NOMO-1 treated with dmso at 0.1 percent for 144 hours (cell line): ENCODE measurements around the gene STK11IP.

Source experiments
- DNase-seq: peaks from one replicate; lab custom pipeline; 2025; ENCODE audit not compliant: unreplicated experiment; lab: John Stamatoyannopoulos, UW

STK11IP gene

DNA sequence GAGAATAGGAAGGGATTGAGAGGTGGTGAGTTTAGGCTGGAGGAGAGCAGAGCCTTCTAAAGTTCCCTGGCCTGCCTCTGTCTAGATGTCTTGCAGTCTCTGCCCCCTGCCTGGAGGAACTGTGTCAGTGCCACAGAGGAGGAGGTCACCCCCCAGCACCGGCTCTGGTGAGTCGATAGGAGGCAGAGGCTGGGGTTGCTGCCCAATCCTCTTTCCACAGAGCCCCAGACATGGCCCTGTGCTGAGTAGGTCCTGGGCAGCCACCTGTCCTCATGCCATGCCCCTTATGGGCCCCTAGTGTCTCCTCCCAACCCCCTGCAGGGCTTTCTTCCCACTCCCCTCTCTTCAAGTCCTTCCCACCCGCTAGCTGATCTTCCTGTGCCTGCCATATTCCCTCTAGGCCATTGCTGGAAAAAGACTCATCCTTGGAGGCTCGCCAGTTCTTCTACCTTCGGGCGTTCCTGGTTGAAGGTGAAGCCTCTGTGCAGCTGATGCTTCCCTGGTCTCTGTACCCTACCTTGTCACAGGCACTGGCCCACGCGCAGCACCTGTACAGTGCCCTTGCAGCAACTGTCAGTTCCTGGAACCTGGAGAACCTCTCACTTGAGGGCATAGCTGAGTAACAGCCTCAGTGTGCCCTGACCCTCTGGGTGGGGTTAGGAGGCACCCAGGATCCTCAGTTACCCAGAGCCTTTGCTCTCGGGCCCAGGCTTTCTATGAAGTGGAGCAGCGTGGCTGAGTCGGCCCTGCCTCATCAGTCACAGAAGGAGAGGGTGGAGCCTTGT lies 16.6 kb downstream of the STK11IP start:
- no peak for DNase-seq

DNA sequence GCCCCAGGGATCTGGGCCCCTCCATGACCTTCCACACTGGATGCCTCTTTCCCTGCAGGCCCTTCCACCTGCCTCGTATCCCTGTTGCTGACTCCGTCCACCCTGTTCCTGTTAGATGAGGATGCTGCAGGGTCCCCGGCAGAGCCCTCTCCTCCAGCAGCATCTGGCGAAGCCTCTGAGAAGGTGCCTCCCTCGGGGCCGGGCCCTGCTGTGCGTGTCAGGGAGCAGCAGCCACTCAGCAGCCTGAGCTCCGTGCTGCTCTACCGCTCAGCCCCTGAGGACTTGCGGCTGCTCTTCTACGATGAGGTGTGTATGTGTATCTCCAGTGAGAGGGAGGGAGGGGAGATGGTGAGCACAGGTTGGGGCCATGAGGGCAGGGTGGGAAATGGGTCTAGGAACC lies 17.4 kb downstream of the STK11IP start:
- DNase-seq, result no peak

DNA sequence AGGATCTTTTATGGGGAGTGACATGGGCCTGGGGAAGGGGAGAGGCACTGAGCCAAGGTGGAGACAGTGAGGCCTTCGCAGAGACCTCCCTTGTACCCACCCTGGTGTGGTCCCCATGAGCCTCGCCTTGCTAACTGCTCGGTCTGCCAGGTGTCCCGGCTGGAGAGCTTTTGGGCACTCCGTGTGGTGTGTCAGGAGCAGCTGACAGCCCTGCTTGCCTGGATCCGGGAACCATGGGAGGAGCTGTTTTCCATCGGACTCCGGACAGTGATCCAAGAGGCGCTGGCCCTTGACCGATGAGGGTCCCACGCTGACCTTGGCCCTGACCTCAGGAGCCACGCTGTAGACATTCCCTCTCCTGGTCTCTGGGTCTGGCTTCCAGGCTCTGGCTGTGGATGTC lies 18.2 kb downstream of the STK11IP start:
- no peak for DNase-seq

DNA sequence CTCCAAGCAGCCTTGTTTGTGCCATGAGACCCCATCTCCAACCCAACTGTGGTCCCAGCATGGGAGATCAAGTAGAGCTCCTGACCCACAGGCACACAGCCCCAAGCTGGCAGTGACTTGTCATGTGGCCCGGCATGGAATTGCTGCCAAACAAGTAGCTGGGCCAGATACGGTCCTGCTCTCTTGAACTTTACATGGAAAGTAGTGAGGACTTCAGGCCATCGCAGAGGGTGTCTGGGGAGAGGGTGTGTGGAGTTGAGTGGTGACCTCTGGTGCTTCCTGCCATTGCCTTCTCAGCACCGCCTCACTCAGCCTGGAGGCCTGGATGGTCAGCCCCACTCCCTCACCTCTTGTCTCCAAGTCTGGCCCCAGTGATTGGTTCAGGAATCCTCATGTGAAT lies 18.9 kb downstream of the STK11IP start:
- no peak for DNase-seq

DNA sequence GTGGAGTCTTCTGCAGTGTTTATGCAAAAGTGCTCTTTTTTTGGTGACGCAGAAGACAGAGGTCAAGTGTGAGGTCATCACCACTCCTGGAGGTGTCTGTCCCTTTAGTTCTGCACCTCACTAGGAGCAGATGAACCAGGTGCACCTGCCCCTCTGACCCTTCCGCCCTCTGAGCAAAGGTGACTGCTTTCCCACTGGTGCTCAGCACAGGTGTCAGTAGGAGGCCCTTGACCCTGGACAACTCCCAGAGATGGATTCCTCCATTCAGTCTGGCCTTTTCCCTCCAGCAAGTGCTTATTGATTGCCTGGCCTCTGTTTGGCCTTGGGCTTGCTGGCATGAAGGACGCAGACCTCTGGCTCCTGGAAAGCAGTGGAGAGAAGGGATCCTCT lies 21.1 kb downstream of the STK11IP start:
- DNase-seq, result no peak

DNA sequence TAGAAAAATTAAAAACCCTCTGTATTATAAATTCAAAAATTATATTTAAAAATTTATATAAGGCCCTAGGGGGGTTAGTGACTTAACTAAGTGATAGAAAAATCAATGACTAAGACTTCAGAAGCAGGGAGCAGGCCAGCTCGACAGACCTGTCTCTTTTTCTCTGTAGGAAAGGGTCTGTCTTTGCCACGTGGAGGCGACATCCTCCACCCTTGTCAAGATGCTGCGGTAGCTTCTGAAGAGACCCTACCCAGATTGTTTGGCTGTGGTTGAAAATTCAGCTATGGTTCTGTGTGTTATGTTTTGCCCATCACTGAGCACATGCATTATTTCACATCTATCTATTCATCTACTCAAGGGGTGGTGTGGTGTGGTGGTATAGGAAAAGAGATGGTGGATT lies 21.6 kb downstream of the STK11IP start:
- DNase-seq, result no peak

DNA sequence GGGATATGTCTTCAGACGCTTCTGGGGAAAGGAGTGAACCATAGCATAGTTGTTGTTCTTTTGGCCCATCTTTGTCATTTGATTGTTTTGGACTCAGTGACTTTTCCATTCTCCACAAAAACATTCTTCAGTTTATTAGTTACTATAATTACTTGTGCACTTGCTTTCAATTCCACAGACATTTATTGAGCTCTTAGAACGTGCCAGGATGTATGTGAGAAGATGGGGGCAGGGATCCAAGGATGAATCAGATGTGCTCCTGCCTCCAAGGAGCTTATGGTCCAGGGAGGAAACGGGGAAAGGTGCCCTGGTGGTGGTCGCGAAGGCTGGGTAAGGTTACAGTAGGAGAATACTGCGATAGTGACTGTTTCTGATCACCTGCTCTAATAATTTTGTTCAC lies 22.9 kb downstream of the STK11IP start:
- DNase-seq, result no peak

DNA sequence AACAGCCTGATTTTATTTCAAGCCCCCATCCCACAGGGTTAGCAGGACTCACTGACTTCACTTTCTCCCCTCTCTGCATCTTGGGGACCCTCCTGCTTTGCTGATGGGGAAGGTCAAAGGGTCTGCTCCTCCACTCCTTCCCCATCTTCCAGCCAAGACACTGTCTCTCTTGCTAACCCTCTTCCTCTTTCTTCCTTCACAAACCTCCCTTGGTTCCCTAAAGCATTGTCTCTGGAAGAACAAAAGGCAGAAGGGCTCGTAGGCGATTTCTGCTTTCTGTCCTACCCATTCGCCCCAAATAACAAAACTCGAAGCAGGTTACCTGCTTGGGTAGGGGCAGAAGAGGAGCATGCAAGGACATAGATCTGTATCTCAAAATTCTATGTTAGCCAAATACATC lies 24.3 kb downstream of the STK11IP start:
- DNase-seq, result no peak

DNA sequence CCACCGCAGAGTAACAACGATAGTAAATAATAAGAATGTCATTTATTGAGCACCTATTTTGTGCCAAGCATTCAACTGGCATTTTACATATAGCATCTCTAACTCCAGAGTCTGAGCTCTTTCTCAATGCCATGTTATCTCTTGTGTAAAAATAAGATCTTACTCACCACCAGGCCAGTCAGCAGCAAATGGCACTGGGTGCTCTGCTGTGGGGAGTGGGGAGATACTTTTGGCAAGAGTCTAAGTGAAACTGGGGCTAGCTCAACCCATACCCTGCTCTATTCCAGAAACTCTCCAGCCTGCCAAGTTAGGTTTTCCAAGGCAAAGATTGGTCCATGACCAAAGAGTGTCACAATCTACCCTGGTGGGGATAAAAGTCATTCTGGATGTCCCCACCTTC lies 24.8 kb downstream of the STK11IP start:
- no peak for DNase-seq

DNA sequence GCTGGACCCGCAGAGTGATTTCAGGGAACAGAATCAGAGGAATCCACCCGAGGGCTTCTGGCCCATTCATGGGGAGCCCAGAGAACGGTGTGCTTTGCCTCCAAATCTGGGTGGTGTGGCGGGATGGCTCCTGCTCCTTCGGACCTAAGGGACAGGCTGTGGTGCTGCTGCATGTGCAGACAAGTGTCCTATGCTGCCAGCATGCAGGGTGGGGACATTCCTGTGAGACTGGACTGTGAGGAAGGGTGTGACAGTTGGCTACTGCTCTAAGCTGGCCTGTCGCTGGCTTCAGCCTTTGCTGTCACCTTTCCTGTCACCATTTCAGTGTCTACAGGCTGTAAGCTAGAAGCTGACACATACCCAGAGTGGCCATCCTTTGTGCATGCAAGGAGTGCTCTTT lies 26.9 kb downstream of the STK11IP start:
- no peak for DNase-seq

DNA sequence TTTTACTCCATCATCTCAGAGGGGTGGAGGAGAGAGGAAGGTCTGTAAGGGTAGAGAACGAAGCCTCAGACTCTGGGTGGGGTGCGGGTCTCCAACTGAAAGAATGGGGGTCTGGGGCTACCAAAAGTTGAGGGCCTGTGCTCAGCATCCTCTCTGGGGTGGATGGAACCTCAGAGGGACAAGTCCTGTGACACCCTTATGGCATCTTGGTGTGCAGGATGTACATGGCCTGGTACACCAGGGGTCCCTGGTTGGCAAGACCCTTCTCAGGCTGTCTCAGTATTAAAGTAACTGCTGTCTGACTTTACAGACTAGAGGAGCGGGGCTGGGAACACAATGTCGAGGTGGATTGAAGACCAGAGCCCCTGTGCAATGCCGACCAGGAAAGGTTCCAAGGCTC lies 27.5 kb downstream of the STK11IP start:
- no peak for DNase-seq

DNA sequence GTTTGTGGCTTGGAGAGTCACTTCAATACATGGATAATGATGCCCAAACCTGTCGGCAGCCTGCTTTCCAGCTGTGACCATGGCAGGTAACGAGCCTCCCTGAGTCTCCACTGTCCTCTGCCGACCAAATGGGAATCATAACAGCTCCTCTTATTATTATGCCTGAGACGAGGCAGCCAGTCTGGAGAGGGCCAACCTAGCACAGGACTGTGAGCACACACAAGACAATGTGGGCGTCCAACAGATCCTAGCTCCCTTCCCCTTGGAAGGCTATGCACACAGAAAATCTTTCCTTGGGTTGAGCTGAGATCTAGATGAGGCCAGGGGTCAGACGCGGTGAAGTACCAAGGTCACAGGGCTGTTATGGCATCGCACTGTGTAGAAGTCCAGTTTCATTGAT lies 28.9 kb downstream of the STK11IP start:
- no peak for DNase-seq

DNA sequence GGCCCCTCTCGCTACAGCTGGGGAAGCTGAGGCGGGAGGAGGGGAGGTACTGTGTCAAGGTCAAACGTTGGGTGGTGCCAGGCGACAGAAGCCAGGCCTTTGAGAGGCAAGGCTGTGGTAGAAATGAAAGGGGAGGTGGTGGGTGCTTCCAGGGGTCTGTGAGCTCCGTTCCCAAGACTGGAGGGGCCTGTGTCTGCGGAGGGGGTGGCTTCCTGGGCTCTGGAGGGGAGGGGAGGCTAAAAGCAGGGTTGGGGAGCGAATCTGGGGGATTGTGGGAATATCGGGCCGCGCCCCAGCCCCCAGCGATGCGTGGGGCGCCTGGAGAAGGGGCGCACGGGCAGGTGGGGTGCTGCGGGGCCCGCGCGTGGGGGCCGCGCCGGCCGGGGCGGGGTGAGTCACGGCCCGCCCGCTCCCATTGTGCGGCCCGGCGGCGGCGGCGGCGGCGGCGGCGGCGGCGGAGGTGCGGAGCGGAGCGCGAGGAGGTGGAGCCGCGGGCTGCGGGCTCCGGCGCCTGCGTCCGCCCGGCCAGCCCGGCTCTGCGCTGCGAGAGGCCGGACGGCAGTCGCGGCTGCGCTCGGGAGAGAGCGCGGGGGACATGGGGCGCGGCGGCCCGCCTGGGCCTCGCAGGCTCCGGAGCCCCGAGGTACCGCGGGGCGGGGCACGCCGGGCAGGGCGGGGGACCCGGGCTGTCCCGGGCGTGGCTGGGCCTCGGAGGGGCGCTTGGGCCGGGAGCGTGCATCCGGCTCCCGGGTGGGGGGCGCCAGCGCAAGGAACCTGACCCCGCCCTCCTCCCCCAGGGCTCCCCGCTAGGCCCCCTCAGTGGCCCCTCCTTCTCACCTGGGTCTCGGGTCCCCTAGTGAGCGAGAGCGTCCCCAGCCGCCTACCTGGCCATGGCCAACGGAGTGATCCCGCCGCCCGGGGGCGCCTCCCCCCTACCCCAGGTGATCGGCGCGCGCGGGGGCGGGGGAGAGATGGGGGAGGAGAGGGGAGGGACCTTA lies 29.7 kb downstream of the STK11IP start, which contains the start of gene SLC4A3:
TSS of gene SLC4A3 (plus strand) at position 528 of the 998 bp plus-strand sequence. CDS start at position 891, 363 bp downstream.
- DNase-seq, result no peak

DNA sequence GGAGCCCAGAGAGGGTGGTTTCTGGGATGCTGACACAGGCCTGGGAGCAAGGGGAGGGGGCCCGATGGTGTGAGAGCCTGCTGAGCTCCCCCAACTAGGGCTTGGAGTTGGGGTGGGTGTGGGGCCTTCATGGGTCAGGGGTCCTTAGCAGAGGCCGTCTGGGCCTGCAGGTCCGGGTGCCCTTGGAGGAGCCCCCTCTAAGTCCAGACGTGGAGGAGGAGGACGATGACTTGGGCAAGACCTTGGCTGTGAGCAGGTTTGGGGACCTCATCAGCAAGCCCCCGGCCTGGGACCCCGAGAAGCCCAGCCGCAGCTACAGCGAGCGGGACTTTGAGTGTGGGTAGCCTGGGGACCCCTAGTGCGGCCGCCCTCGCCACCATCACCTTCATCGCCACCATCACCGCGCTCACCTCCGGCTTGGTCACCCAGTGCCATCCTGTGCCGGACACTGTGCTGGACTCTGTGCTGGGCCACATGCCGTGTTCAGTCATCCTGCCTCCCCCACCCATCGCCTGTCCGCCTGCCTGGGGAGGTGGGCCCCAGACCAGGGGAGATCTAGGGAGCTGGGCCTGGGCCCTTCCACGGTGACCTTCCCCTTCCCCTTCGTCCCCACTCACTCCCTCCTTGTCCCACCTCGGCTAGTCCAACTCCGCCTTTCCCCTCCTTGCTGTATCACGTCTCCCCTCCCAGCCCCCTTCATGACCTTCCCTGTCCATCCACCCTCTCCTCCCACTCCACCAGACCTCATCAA lies 30.8 kb downstream of the STK11IP start:
- no peak for DNase-seq

DNA sequence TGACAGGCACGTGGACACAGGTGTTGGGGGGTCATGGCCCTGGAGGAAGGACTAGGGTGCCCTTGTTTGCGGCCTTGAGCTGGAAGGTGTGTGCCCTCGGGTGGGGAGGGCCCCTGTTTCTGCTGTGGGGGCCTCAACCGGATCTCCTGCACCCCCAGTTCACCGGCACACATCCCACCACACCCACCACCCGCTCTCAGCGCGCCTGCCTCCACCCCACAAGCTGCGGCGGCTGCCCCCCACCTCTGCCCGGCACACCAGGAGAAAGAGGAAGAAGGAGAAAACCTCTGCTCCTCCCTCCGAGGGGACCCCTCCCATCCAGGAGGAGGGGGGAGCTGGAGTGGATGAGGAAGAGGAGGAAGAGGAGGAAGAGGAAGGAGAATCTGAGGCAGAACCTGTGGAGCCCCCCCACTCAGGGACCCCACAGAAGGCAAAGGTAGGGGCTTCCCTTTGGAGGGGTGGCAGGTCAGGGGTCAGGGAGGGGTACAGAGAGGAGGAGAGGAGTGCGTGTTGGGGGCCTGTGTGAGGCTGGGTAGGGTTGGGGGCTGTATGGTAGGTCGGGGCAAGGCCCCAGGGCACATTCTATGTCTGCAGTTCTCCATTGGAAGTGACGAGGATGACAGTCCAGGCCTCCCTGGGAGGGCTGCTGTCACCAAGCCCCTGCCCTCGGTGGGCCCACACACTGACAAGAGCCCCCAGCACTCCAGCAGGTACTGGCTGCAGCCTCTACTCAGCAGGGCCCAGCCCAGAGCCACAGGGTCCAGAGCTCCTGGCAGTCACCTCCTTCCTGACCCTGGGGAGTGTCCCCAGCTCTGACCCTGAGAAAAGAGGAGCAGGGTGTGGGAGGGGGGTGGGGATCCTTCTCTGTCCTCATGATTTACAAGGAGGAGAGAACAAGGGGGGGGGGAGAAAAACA lies 31.6 kb downstream of the STK11IP start:
- DNase-seq, result peak; percentile 34

DNA sequence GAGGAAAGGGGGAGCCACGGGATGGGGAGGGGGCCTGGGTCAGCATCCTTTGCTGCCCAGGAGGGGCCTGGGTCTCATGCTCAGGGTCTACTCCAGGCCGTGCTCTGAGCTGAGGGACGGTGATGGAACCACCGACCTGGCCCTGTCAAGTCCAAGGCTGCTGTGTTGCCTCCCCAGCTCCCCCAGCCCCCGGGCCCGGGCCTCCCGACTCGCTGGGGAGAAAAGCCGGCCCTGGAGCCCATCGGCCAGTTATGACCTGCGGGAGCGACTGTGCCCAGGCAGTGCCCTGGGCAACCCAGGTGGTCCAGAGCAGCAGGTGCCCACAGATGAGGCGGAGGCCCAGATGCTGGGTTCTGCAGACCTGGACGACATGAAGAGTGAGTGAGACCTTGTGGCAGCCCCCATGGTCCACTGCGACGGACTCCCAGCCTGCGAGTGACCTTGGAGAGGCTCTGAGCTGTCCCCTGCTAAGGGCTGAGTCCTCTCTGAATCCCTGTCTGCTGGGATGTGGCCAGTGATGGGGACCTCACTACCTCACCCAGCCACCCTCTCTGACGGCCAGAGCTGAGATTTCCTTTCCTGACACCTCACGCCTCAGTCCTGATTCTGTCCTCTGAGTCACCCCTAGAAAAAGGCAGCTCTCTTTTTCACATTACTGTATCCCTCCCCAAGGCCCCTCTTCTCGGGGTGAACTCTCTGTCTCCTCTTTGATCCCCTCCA lies 32.5 kb downstream of the STK11IP start:
- no peak for DNase-seq

DNA sequence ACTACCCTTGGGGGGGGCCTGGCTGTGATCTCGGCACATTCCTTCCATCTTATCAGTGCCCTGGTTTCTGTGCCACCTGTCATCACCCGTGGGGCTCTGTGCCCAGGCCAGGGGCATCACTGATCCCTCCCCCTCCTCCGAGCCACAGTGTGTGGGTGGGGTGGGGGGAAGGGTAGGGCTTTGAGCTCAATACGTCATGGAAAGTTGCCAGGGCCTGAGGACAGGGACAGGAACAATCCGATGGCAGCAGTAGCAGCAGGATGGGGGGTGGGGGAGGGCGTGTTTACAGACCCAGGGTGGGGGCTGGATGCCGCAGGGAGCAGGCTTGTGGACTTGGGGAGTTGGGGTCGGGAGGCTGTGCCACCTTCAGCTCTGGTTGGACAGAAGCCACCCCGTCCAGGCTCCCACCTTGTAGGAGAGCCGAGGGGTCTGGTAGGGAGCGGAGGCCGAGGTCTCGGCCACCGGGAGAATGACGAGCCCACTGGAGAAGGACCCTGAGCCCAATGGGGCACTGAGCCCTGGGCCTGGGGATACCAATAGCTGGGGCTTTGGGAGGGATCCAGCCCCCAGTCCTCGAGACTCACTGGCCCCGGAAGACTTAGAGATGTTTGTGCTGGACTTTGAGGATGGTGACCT lies 33.2 kb downstream of the STK11IP start:
- no peak for DNase-seq

DNA sequence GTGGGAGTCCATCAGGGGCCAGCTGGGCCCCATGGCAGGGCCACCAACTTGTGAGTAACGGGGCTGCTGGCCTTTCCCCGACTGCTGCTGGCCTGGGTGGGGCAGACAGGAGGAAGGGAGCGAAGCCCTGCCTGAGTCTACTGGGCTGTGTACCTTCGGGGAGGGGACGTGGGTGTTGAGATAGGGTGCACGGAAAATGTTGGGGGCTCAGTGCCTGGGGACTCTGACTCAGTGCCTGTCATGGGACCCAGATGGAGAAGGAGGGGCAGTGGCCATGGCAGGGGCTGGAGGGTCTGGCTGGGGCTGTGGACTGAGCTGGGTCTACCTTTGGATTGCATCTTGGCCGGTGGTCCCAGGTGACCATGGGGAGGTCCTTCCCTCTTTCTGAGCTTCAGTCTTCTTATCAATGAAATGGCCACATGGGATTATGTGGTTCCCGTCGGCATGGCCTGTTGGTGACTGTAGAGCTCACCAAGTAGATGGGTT lies 33.8 kb downstream of the STK11IP start:
- DNase-seq, result no peak
